Tibial nerve (tissue), 4 donors: ENCODE data around the gene CLPTM1. TPM values are rescaled to one million over a fixed set of nuclear protein-coding genes. Genes with fewer than 3 reads are reported as not detected.

Source experiments
- DNase-seq, 2 donors: peaks; one replicate each; pipeline ENCODE4 v3.0.0-alpha.2; 2019; ENCODE audit warnings: low spot score in 2 of 2
- H3K27ac ChIP-seq, 4 donors: fragments of 200-600 bp; sonication (generic) in 3 of 4; one replicate each; pipeline ENCODE4 v1.5.1; 2017 to 2019; ENCODE audit warnings: mild to moderate bottlenecking in 1 of 4
- H3K27me3 ChIP-seq, 2 donors: fragments of 200-600 bp; sonication (generic) in 1 of 2; one replicate each; pipeline versions ENCODE4 v1.5.1 to v1.6.0; 2017 to 2019
- H3K36me3 ChIP-seq, 3 donors: fragments of 200-600 bp; sonication (generic); one replicate each; pipeline ENCODE4 v1.5.1; 2018 to 2019
- H3K4me1 ChIP-seq, 4 donors: fragments of 200-600 bp; sonication (generic) in 3 of 4; one replicate each; pipeline ENCODE4 v1.5.1; 2017 to 2019
- H3K4me3 ChIP-seq, 4 donors: fragments of 200-600 bp; sonication (generic) in 3 of 4; one replicate each; pipeline ENCODE4 v1.5.1; 2017 to 2019; ENCODE audit warnings: mild to moderate bottlenecking in 1 of 4, moderate library complexity in 1 of 4
- H3K9me3 ChIP-seq, 4 donors: fragments of 200-600 bp; sonication (generic) in 3 of 4; one replicate each; pipeline ENCODE4 v1.5.1; 2017 to 2019
- EP300 ChIP-seq, 2 donors: sonication (generic); formaldehyde crosslinking; IDR thresholded peaks; one replicate each; pipeline ENCODE4 v1.6.1; 2017; ENCODE audit warnings: antibody characterized with exemption in 2 of 2, mild to moderate bottlenecking in 1 of 2
- POLR2A ChIP-seq, 2 donors: fragments of 450-650 bp; IDR thresholded peaks; one replicate each; pipeline ENCODE4 v1.6.1; 2017; ENCODE audit warnings: antibody characterized with exemption in 2 of 2, mild to moderate bottlenecking in 2 of 2, moderate library complexity in 2 of 2
- WGBS, 2 donors: methylation state at CpG; one replicate each; pipeline ENCODE4 v1.1.5; 2018; 5-methylcytosine and 5-hydroxymethylcytosine counted together
- total RNA-seq, 4 donors: library from RNA; depleted of rRNA; stranded (reverse); fragments of >200 nt; gene quantifications; one replicate each; pipeline ENCODE4 v1.1.0, GENCODE V29; 2016
- TF ChIP-seq, protein P1 (sequence below), 5 experiments: fragments of 200-600 bp in 3 of 5; fragments of 450-650 bp in 2 of 5; sonication (generic) in 3 of 5; IDR thresholded peaks; one replicate each; pipeline ENCODE4 v1.5.1; 2016 to 2019; ENCODE audit warnings: antibody characterized with exemption in 5 of 5, mild to moderate bottlenecking in 3 of 5, moderate library complexity in 2 of 5

Gene CLPTM1
- total RNA-seq, 4 donors from 2014 or later, result 52.3 to 89.4 (median 74.5) TPM

GRCh38 chr19:45023048-45023447 is 67.9 kb downstream of the CLPTM1 start:
- no peaks in the 10 kb centered on the region for H3K4me1 ChIP-seq
- DNase-seq, result no peak
- WGBS, 2 donors, result 95 to 96% methylated on average over 4 of the region's 4 CpGs

GRCh38 chr19:45025264-45025663 is 70.1 kb downstream of the CLPTM1 start:
- 91 to 93% methylated on average over 9 of the region's 9 CpGs for WGBS, 2 donors
- no peaks in the 10 kb centered on the region for H3K4me1 ChIP-seq
- no peak overlapping the region for H3K27ac ChIP-seq
- TF ChIP-seq POLR2A (IDR thresholded peaks at IDR 0.05), result no peak
- TF ChIP-seq, protein P1, sequence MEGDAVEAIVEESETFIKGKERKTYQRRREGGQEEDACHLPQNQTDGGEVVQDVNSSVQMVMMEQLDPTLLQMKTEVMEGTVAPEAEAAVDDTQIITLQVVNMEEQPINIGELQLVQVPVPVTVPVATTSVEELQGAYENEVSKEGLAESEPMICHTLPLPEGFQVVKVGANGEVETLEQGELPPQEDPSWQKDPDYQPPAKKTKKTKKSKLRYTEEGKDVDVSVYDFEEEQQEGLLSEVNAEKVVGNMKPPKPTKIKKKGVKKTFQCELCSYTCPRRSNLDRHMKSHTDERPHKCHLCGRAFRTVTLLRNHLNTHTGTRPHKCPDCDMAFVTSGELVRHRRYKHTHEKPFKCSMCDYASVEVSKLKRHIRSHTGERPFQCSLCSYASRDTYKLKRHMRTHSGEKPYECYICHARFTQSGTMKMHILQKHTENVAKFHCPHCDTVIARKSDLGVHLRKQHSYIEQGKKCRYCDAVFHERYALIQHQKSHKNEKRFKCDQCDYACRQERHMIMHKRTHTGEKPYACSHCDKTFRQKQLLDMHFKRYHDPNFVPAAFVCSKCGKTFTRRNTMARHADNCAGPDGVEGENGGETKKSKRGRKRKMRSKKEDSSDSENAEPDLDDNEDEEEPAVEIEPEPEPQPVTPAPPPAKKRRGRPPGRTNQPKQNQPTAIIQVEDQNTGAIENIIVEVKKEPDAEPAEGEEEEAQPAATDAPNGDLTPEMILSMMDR (IDR thresholded peaks at IDR 0.05), result no peak
- H3K27me3 ChIP-seq, result no peaks in the 10 kb centered on the region
- no peaks in the 10 kb centered on the region for H3K9me3 ChIP-seq
- no peak overlapping the region for H3K4me3 ChIP-seq
- H3K36me3 ChIP-seq, result peaks cover 0 to 67% (median 0%) of the 10 kb centered on the region in 3 donors
- DNase-seq, result no peak

More at GRCh38 chr19:45023048-45023447, 67.9 kb downstream of the CLPTM1 start:
- Histone ChIP-seq H3K4me3 (no peak overlapping the region), H3K9me3 (no peaks in the 10 kb centered on the region), H3K36me3 (peaks cover 0 to 64% (median 0%) of the 10 kb centered on the region in 3 donors), H3K27me3 (no peaks in the 10 kb centered on the region), H3K27ac (no peak overlapping the region)
- TF ChIP-seq EP300 (IDR thresholded peaks at IDR 0.05) (no peak), POLR2A (IDR thresholded peaks at IDR 0.05) (no peak)
- TF ChIP-seq, protein P1 (IDR thresholded peaks at IDR 0.05), result no peak

DNA sequence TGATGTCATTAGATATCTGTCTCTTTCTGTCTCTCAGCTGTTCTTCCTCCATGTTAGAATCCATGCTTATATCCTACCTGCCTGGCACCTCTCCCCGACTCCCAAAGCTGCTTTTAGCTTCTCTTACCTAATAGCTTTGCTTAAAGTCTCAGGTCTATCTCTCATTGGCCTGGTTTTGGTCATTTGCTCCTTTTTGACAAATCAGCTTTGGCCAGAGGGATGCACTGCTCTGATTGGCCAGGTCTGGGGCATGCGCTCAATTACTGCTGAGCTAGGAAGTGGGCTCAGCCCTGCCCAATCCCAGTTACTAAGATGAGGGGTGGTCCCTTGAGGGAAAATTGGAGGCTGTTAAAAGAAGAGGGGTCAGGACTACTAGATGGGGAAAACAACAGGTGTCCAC is 72.2 kb downstream of the CLPTM1 start:
- TF ChIP-seq EP300 (IDR thresholded peaks at IDR 0.05), result no peak
- TF ChIP-seq, protein P1 (IDR thresholded peaks at IDR 0.05), result no peak
- TF ChIP-seq POLR2A (IDR thresholded peaks at IDR 0.05), result no peak
- H3K9me3 ChIP-seq, result no peaks in the 10 kb centered on the region
- H3K4me3 ChIP-seq, result no peak overlapping the region
- H3K27me3 ChIP-seq, result no peaks in the 10 kb centered on the region
- H3K27ac ChIP-seq, result no peak overlapping the region
- 93 to 98% methylated on average over 2 of the region's 2 CpGs for WGBS, 2 donors
- no peak for DNase-seq
- no peaks in the 10 kb centered on the region for H3K4me1 ChIP-seq
- H3K36me3 ChIP-seq, result peaks cover 0 to 80% (median 7%) of the 10 kb centered on the region in 3 donors

- WGBS, 2 donors, result 94 to 99% methylated on average over 6 of the region's 6 CpGs
- DNase-seq, result no peak
Observed at GRCh38 chr19:45030825-45031224, 75.6 kb downstream of the CLPTM1 start.

DNA sequence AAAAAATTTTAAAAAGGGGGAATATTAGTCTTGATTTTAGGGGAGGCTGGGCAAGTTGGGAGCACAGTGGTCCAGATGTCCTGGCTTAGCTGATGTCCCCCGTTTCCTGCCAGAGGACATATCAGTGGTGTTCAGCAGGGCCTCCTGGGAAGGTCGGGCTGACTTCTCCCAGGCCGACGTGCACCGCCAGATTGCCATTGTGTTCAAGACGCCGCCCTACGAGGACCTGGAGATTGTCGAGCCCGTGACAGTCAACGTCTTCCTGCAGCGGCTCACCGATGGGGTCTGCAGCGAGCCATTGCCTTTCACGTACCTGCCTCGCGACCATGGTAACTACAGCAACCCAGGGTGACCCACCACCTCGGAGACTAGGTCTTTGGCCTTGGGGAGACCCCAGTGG is 77.2 kb downstream of the CLPTM1 start:
- TF ChIP-seq POLR2A (IDR thresholded peaks at IDR 0.05), result no peak
- TF ChIP-seq EP300 (IDR thresholded peaks at IDR 0.05), result no peak
- TF ChIP-seq, protein P1 (IDR thresholded peaks at IDR 0.05), result no peak
- DNase-seq, result no peak
- Histone ChIP-seq H3K4me1 (no peaks in the 10 kb centered on the region), H3K9me3 (peaks cover 0 to 3% (median 0%) of the 10 kb centered on the region in 4 donors), H3K27me3 (no peaks in the 10 kb centered on the region), H3K27ac (no peak overlapping the region), H3K4me3 (no peak overlapping the region), H3K36me3 (peaks cover 0 to 93% (median 14%) of the 10 kb centered on the region in 3 donors)
- WGBS, 2 donors, result 76 to 87% methylated on average over 12 to 18 of the region's 18 CpGs

More at GRCh38 chr19:45030825-45031224, 75.6 kb downstream of the CLPTM1 start:
- Histone ChIP-seq H3K9me3 (peaks cover 0 to 3% (median 0%) of the 10 kb centered on the region in 4 donors), H3K36me3 (peaks cover 0 to 97% (median 11%) of the 10 kb centered on the region in 3 donors), H3K27me3 (no peaks in the 10 kb centered on the region), H3K4me1 (no peaks in the 10 kb centered on the region), H3K27ac (no peak overlapping the region), H3K4me3 (no peak overlapping the region)
- TF ChIP-seq, protein P1 (IDR thresholded peaks at IDR 0.05), result no peak
- TF ChIP-seq POLR2A (IDR thresholded peaks at IDR 0.05) (no peak), EP300 (IDR thresholded peaks at IDR 0.05) (no peak)
